Hepatocyte (in vitro differentiated cells): Measurements from ENCODE around the gene PDLIM4. TPM values are rescaled to one million over a fixed set of nuclear protein-coding genes. Genes with fewer than 3 reads are reported as not detected.
A peak's percentile ranks its signal among the peaks of the same experiment; 100 is the strongest.

Experiments used
- DNase-seq: peaks from one replicate; pipeline ENCODE4 v3.0.0-alpha.2; 2016; ENCODE audit warnings: low spot score
- H2AFZ ChIP-seq: fragments of 200-600 bp; sonication (generic); 2 replicates; pipeline ENCODE4 v1.6.0; 2016; ENCODE audit warnings: antibody characterized with exemption, mild to moderate bottlenecking
- H3K27ac ChIP-seq: fragments of 200-600 bp; sonication (generic); 2 replicates; pipeline ENCODE4 v1.5.1; 2016; ENCODE audit warnings: mild to moderate bottlenecking
- H3K27me3 ChIP-seq: fragments of 200-600 bp; sonication (generic); 2 replicates; pipeline ENCODE4 v1.6.1; 2016
- H3K36me3 ChIP-seq: fragments of 200-600 bp; sonication (generic); replicated peaks from 2 replicates; pipeline ENCODE4 v1.5.1; 2016; ENCODE audit warnings: low read depth; ENCODE audit not compliant: insufficient read depth
- H3K4me1 ChIP-seq: fragments of 200-600 bp; sonication (generic); 2 replicates; pipeline ENCODE4 v1.5.1; 2016; ENCODE audit warnings: mild to moderate bottlenecking, moderate library complexity; ENCODE audit not compliant: insufficient read depth
- H3K4me2 ChIP-seq: fragments of 200-600 bp; sonication (generic); 2 replicates; pipeline ENCODE4 v1.6.0; 2016
- H3K4me3 ChIP-seq: fragments of 200-600 bp; sonication (generic); 2 replicates; pipeline ENCODE4 v1.5.1; 2016; ENCODE audit warnings: mild to moderate bottlenecking
- H3K79me2 ChIP-seq: fragments of 200-600 bp; sonication (generic); 2 replicates; pipeline ENCODE4 v1.6.0; 2017; ENCODE audit warnings: mild to moderate bottlenecking
- H3K9me2 ChIP-seq: fragments of 200-600 bp; sonication (generic); replicated peaks from 2 replicates; pipeline ENCODE4 v1.6.0; 2017; ENCODE audit warnings: mild to moderate bottlenecking; ENCODE audit not compliant: insufficient read depth
- H3K9me3 ChIP-seq: fragments of 200-600 bp; sonication (generic); 2 replicates; pipeline ENCODE4 v1.5.1; 2016; ENCODE audit warnings: low read depth, mild to moderate bottlenecking
- H4K20me1 ChIP-seq: fragments of 200-600 bp; sonication (generic); 2 replicates; pipeline ENCODE4 v1.6.0; 2016; ENCODE audit warnings: mild to moderate bottlenecking; ENCODE audit not compliant: insufficient read depth, poor library complexity, severe bottlenecking
- EZH2 ChIP-seq: fragments of 200-600 bp; sonication (generic); IDR thresholded peaks from 2 replicates; pipeline ENCODE4 v1.6.1; 2016; ENCODE audit warnings: antibody characterized with exemption, mild to moderate bottlenecking, borderline replicate concordance
- EZH2phosphoT487 ChIP-seq: fragments of 200-600 bp; sonication (generic); IDR thresholded peaks from one replicate; pipeline ENCODE4 v1.6.1; 2018; ENCODE audit warnings: antibody characterized with exemption, mild to moderate bottlenecking, low read depth, moderate library complexity; ENCODE audit not compliant: unreplicated experiment, severe bottlenecking
- WGBS: methylation state at CpG from one replicate; pipeline ENCODE4 v1.1.6; 2016; ENCODE audit warnings: low lambda C conversion rate; ENCODE audit errors: missing lambda C conversion rate; 5-methylcytosine and 5-hydroxymethylcytosine counted together
- polyA plus RNA-seq: library from polyadenylated mRNA; unstranded; fragments of >200 nt; fragmentation: Nextera tagmentation; extraction: Ambion mirVana; gene quantifications from 2 replicates; pipeline ENCODE4 v1.2.1, GENCODE V29; 2016
- total RNA-seq: library from RNA; depleted of rRNA; stranded (reverse); fragments of >200 nt; gene quantifications from 2 replicates; pipeline ENCODE4 v1.2.3, GENCODE V29; 2014
- TF ChIP-seq, protein P1 (sequence below): fragments of 200-600 bp; sonication (generic); IDR thresholded peaks from 2 replicates; pipeline ENCODE4 v1.5.1; 2016; ENCODE audit warnings: antibody characterized with exemption, mild to moderate bottlenecking; ENCODE audit not compliant: poor library complexity

PDLIM4 gene
- total and polyA plus RNA-seq, 2 experiments from 2014 or later: 16.4 to 102 TPM

- no peak for DNase-seq
- Histone ChIP-seq H3K4me3 (no peak overlapping the region), H3K9me3 (no peaks in the 10 kb centered on the region), H3K4me2 (no peak overlapping the region), H3K4me1 (no peaks in the 10 kb centered on the region), H4K20me1 (no peaks in the 10 kb centered on the region), H3K79me2 (peaks cover 4% of the 10 kb centered on the region), H2AFZ (no peak overlapping the region), H3K9me2 (no peaks in the 10 kb centered on the region), H3K27ac (no peak overlapping the region), H3K36me3 (no peaks in the 10 kb centered on the region), H3K27me3 (no peaks in the 10 kb centered on the region)
- TF ChIP-seq EZH2 (no peak), EZH2phosphoT487 (no peak)
- TF ChIP-seq, protein P1, sequence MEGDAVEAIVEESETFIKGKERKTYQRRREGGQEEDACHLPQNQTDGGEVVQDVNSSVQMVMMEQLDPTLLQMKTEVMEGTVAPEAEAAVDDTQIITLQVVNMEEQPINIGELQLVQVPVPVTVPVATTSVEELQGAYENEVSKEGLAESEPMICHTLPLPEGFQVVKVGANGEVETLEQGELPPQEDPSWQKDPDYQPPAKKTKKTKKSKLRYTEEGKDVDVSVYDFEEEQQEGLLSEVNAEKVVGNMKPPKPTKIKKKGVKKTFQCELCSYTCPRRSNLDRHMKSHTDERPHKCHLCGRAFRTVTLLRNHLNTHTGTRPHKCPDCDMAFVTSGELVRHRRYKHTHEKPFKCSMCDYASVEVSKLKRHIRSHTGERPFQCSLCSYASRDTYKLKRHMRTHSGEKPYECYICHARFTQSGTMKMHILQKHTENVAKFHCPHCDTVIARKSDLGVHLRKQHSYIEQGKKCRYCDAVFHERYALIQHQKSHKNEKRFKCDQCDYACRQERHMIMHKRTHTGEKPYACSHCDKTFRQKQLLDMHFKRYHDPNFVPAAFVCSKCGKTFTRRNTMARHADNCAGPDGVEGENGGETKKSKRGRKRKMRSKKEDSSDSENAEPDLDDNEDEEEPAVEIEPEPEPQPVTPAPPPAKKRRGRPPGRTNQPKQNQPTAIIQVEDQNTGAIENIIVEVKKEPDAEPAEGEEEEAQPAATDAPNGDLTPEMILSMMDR: no peak
- 85% methylated on average over 3 of the region's 3 CpGs for WGBS
These were observed 44.9 kb downstream of the PDLIM4 start for GRCh38 chr5:132302413-132302812.

DNA sequence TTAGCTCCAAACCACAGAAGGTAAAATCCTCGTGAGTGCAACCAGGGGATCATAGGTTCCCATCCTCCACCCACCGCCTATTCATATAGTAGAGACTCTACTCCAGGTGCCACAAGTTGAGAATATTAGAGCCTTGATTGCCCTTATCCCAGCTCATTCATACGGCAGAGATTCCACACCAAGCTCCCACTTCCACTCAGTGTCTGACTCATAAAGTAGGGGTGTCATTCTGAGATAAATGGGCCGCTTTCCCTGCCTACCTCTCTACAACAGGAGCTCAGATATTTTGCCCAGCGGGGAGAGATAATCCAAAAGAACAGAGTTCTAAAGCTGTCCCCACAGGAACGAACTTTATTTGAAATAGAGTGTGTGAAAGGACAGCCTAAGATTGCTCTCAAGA, 46.1 kb downstream of the PDLIM4 start:
- H3K79me2 ChIP-seq: no peaks in the 10 kb centered on the region
- no peak overlapping the region for H2AFZ ChIP-seq
- TF ChIP-seq EZH2phosphoT487: no peak
- no peak for TF ChIP-seq EZH2
- TF ChIP-seq, protein P1: no peak
- no peaks in the 10 kb centered on the region for H3K36me3 ChIP-seq
- H3K27ac ChIP-seq: no peak overlapping the region
- WGBS: 87% methylated on average over 6 of the region's 6 CpGs
- H4K20me1 ChIP-seq: no peaks in the 10 kb centered on the region
- no peak overlapping the region for H3K4me3 ChIP-seq
- H3K9me3 ChIP-seq: no peaks in the 10 kb centered on the region
- H3K9me2 ChIP-seq: no peaks in the 10 kb centered on the region
- H3K27me3 ChIP-seq: no peaks in the 10 kb centered on the region
- H3K4me2 ChIP-seq: no peak overlapping the region
- no peak for DNase-seq
- H3K4me1 ChIP-seq: peaks cover 8% of the 10 kb centered on the region

GRCh38 chr5:132305420-132305819, 47.9 kb downstream of the PDLIM4 start:
- no peak overlapping the region for H2AFZ ChIP-seq
- H3K4me1 ChIP-seq: peaks cover 10% of the 10 kb centered on the region
- H3K4me2 ChIP-seq: no peak overlapping the region
- TF ChIP-seq, protein P1: no peak
- TF ChIP-seq EZH2 (no peak), EZH2phosphoT487 (no peak)
- no peaks in the 10 kb centered on the region for H3K36me3 ChIP-seq
- no peaks in the 10 kb centered on the region for H4K20me1 ChIP-seq
- H3K27ac ChIP-seq: no peak overlapping the region
- WGBS: 89% methylated on average over 2 of the region's 2 CpGs
- no peak overlapping the region for H3K4me3 ChIP-seq
- no peaks in the 10 kb centered on the region for H3K9me2 ChIP-seq
- H3K79me2 ChIP-seq: no peaks in the 10 kb centered on the region
- DNase-seq: no peak
- H3K27me3 ChIP-seq: no peaks in the 10 kb centered on the region
- H3K9me3 ChIP-seq: no peaks in the 10 kb centered on the region

DNA sequence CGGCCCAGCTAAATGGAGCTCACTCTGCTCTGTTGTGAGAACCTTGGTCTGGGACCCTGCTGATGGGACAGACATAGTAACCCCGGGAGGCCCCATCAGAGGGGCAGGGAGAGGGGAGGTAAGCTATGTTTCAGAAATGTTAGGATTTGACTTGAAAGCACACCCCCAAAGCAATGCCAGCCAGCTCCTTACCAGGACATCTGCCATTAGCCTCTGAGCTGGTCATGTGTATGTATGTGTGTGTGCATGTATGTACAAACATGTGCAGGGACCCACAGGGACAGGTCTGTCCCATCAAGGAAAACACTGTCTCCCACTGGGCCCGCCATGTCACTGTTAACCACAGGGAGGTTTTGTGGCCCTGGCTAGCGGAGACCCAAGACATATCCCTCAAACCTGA, 51.2 kb downstream of the PDLIM4 start:
- H3K27ac ChIP-seq: peak overlapping the region; percentile 27

More for the DNA sequence above, 51.2 kb downstream of the PDLIM4 start:
- Histone ChIP-seq H3K9me3 (no peaks in the 10 kb centered on the region), H3K4me2 (no peak overlapping the region), H2AFZ (no peak overlapping the region), H3K4me1 (peaks cover 10% of the 10 kb centered on the region), H3K79me2 (no peaks in the 10 kb centered on the region), H3K9me2 (no peaks in the 10 kb centered on the region), H4K20me1 (no peaks in the 10 kb centered on the region), H3K36me3 (no peaks in the 10 kb centered on the region), H3K4me3 (no peak overlapping the region), H3K27me3 (no peaks in the 10 kb centered on the region)
- 85% methylated on average over 4 of the region's 4 CpGs for WGBS
- DNase-seq: no peak
- TF ChIP-seq EZH2phosphoT487 (no peak), EZH2 (no peak)
- TF ChIP-seq, protein P1: no peak
